ENCODE data around the gene SPPL2B.

The SPPL2B gene

GRCh38 chr19:2302319-2303210, 25.9 kb upstream of the SPPL2B start:
- no peak for DNase-seq (ENCODE audit: low read depth)

- DNase-seq (ENCODE audit: low read depth): no peak
These were observed 25.2 kb upstream of the SPPL2B start for GRCh38 chr19:2303211-2303798.

- no peak for DNase-seq (ENCODE audit: low read depth)
These were observed 22.8 kb upstream of the SPPL2B start for GRCh38 chr19:2305452-2306280.

- no peak for DNase-seq (ENCODE audit: low read depth)
These were observed 22.1 kb upstream of the SPPL2B start for GRCh38 chr19:2306281-2306806.

GRCh38 chr19:2306971-2307370, 21.5 kb upstream of the SPPL2B start:
- DNase-seq (ENCODE audit: low read depth): no peak

GRCh38 chr19:2307518-2308012, 20.9 kb upstream of the SPPL2B start:
- no peak for DNase-seq (ENCODE audit: low read depth)

GRCh38 chr19:2308114-2308556, 20.3 kb upstream of the SPPL2B start, which contains the start of gene LINGO3:
Gene LINGO3 (minus strand): TSS chr19:2308154. CDS start chr19:2291776, 16,378 bp downstream.
- DNase-seq (ENCODE audit: low read depth): no peak

GRCh38 chr19:2309734-2310362, 18.6 kb upstream of the SPPL2B start:
- no peak for DNase-seq (ENCODE audit: low read depth)

- DNase-seq (ENCODE audit: low read depth): no peak
These were observed 17.4 kb upstream of the SPPL2B start for GRCh38 chr19:2311093-2311492.

GRCh38 chr19:2312820-2313501, 15.5 kb upstream of the SPPL2B start:
- DNase-seq (ENCODE audit: low read depth): no peak

GRCh38 chr19:2315121-2315817, 13.2 kb upstream of the SPPL2B start:
- no peak for DNase-seq (ENCODE audit: low read depth)

- DNase-seq (ENCODE audit: low read depth): peak; percentile 58
These were observed 12.6 kb upstream of the SPPL2B start for GRCh38 chr19:2315818-2316353.

GRCh38 chr19:2317300-2317699, 11.2 kb upstream of the SPPL2B start:
- no peak for DNase-seq (ENCODE audit: low read depth)

- DNase-seq (ENCODE audit: low read depth): no peak
These were observed 10.7 kb upstream of the SPPL2B start for GRCh38 chr19:2317756-2318155.

GRCh38 chr19:2318923-2319322, 9.6 kb upstream of the SPPL2B start:
- DNase-seq (ENCODE audit: low read depth): no peak

- DNase-seq (ENCODE audit: low read depth): no peak
These were observed 8.9 kb upstream of the SPPL2B start for GRCh38 chr19:2319551-2319950.

- no peak for DNase-seq (ENCODE audit: low read depth)
These were observed 8.4 kb upstream of the SPPL2B start for GRCh38 chr19:2320049-2320448.

- DNase-seq (ENCODE audit: low read depth): no peak
These were observed 7.5 kb upstream of the SPPL2B start for GRCh38 chr19:2320939-2321338.

GRCh38 chr19:2321565-2322283, 6.8 kb upstream of the SPPL2B start:
- DNase-seq (ENCODE audit: low read depth): no peak
